Glutamatergic neuron (in vitro differentiated cells): ENCODE measurements around the gene WDR46. TPM values are rescaled to one million over a fixed set of nuclear protein-coding genes. Genes with fewer than 3 reads are reported as not detected.

Experiments
- DNase-seq: peaks from one replicate; pipeline ENCODE4 v3.0.0; 2022
- H3K27ac Mint-ChIP-seq: one replicate; pipeline ENCODE4 v1.8.0; 2020; ENCODE audit warnings: mild to moderate bottlenecking, mixed read lengths, inconsistent platforms; ENCODE audit not compliant: unreplicated experiment
- H3K27me3 Mint-ChIP-seq: one replicate; pipeline ENCODE4 v1.8.0; 2020; ENCODE audit warnings: mild to moderate bottlenecking, moderate library complexity, mixed read lengths, inconsistent platforms; ENCODE audit not compliant: unreplicated experiment
- H3K36me3 Mint-ChIP-seq: one replicate; pipeline ENCODE4 v1.8.0; 2020; ENCODE audit warnings: mild to moderate bottlenecking, mixed read lengths, inconsistent platforms; ENCODE audit not compliant: unreplicated experiment
- H3K4me1 Mint-ChIP-seq: one replicate; pipeline ENCODE4 v1.8.0; 2020; ENCODE audit warnings: mild to moderate bottlenecking, low read depth, mixed read lengths, inconsistent platforms; ENCODE audit not compliant: unreplicated experiment
- H3K4me3 Mint-ChIP-seq: one replicate; pipeline ENCODE4 v1.8.0; 2020; ENCODE audit warnings: mild to moderate bottlenecking, mixed read lengths, inconsistent platforms; ENCODE audit not compliant: unreplicated experiment
- H3K9me3 Mint-ChIP-seq: one replicate; pipeline ENCODE4 v1.8.0; 2020; ENCODE audit warnings: mild to moderate bottlenecking, moderate library complexity, mixed read lengths, inconsistent platforms; ENCODE audit not compliant: unreplicated experiment
- CTCF ChIP-seq: fragments of 200-600 bp; sonication (generic); IDR thresholded peaks from one replicate; pipeline ENCODE4 v1.5.0; 2021; ENCODE audit not compliant: partially characterized antibody, unreplicated experiment
- total RNA-seq: library from RNA; stranded (reverse); fragmentation: NEBNext Ultra II Directional; extraction: Animal tissue kit (Norgen Biotek cat#: 25700); gene quantifications from one replicate; pipeline ENCODE4 v1.2.1, GENCODE V29; 2021; ENCODE audit not compliant: unreplicated experiment

The WDR46 gene
- total RNA-seq, 1 donor from 2014 or later: 48.3 TPM

DNA sequence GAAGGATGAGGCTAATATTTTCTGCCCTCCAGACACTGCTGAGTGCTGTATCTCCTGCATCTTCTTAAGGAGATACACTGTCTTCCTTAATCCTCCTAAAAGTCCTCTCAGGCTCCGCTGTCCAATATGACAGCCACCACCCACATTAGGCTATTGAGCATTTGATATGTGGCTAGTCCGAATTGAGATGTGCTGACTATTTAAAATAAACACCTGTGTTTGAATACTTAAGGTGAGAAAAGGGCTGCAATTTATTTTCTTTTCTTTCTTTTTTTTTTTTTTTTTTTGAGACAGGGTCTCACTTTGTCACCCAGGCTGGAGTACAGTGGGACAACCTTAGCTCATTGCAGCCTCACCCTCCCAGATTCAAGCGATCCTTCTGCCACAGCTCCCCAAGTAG is 12.8 kb upstream of the WDR46 start:
- Mint-ChIP-seq H3K36me3 (no peaks in the 10 kb centered on the region), H3K27ac (no peak overlapping the region), H3K9me3 (peaks cover 5% of the 10 kb centered on the region), H3K4me1 (no peaks in the 10 kb centered on the region), H3K4me3 (no peak overlapping the region), H3K27me3 (peaks cover 3% of the 10 kb centered on the region)
- DNase-seq: no peak
- TF ChIP-seq CTCF: no peak

DNA sequence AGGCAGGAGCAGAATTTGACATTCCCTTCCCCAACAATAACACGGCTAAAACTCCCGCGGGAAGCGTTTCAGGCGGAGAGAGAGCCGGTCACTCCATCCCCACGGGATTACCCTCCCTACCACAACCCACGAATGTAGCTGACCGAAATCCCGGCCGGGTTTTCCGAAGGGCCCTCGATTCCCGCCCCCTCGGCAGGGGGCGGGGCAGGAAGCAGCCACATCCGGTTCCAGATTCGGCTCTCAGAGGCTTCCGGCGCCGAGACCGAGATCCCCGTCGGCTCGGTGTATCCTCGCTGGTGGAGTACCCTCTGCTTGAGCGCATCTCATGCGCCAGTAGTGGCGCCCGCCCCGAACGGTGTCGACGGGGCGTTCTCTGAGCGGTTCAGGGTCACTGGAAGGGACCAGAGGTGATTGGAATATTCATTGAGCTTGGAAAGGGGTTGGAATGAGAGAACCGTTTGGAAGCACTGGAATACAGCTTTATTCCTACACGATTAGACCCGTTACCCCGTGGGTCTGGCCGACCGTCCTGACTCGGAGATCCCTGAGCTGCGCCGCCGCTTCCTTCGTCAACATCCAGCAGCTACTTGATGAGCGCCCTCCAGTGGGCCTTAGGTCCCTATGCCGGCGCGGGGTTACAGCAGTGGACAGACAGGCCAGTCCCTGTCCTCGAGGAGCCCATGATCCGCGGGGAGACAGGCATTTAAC is 10.4 kb upstream of the WDR46 start:
- Mint-ChIP-seq H3K4me3 (peak overlapping the region; percentile 98), H3K36me3 (no peaks in the 10 kb centered on the region), H3K27me3 (peaks cover 8% of the 10 kb centered on the region), H3K9me3 (peaks cover 5% of the 10 kb centered on the region), H3K4me1 (no peaks in the 10 kb centered on the region), H3K27ac (peak overlapping the region; percentile 91)
- peak; percentile 78 for TF ChIP-seq CTCF
- DNase-seq: peak; percentile 94

DNA sequence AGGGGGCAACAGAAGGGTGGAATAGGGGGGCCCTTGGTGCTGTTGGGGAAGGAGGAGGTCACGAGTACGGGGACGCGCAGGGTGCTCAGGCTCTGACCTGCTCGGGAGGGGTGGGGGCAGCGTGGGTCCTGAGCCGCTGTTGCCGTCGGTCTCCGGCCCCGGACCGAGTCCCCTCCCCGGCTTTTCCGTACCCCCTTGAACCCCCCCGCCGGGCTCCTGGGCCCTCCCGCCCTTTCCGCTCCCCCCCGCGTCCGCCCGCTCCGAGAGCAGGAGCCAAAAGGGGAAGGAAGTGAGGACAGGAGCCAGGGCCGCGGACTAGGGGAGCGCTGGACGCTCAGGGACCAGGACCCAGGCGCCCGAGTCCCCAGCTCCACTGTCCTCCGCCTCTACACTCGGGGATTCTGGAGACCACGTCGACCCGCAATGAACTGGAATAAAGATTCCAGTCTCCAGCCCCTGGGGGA is 9.8 kb upstream of the WDR46 start, which contains the start of gene RGL2:
TSS of gene RGL2 (minus strand) at position 170 of the 464 bp plus-strand sequence. CDS start 332 bp downstream, outside the sequence.
- Mint-ChIP-seq H3K9me3 (peaks cover 5% of the 10 kb centered on the region), H3K4me1 (no peaks in the 10 kb centered on the region), H3K27ac (peak within 1 kb of the TSS; percentile 92), H3K27me3 (peaks cover 9% of the 10 kb centered on the region), H3K4me3 (peak within 1 kb of the TSS; percentile 98), H3K36me3 (no peaks in the 10 kb centered on the region)
- TF ChIP-seq CTCF: no peak
- DNase-seq: peak; percentile 41

DNA sequence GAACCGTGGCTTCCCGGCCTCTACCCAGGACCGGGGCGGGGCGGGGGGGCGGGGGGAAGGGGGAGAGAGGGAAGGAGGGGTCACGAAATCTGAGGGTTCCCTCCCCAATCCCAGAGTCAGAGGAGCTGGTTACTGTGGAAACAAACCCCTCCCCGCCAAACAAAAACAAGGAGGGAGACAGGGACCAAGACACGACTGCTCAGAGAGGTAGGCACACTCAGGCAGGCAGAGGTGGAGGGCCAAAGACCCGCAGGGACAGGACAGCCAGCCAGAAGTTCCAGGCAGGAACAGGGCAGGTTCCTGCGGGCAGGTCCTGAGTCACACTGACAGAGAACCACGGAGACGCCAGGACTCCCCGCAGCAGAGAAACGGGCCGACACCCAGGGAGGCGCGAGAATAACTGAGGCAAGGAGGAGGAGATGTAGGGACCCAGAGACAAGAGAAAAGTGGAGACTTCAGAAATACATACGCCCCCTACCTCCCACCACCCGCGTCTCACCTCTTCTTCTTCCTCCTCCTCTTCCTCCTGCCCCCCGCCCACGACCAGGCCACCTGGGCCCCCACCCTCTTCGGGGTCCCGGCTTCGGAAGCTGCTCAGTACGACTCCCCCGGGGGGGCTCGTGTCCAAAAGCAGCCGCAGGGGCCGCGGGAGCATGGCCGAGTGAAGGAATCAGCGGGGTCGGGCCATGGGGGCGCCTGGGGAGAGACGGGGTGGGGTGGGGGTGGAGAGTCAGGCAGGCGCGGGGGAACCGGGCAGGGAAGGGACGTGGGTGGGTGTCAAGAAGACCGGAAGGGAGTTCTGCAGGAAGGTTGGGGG is 9.1 kb upstream of the WDR46 start:
- Mint-ChIP-seq H3K9me3 (peaks cover 5% of the 10 kb centered on the region), H3K27ac (peak overlapping the region; percentile 92), H3K4me3 (peak overlapping the region; percentile 98), H3K4me1 (no peaks in the 10 kb centered on the region), H3K36me3 (no peaks in the 10 kb centered on the region), H3K27me3 (peaks cover 9% of the 10 kb centered on the region)
- peak; percentile 16 for TF ChIP-seq CTCF
- peak; percentile 45 for DNase-seq

DNA sequence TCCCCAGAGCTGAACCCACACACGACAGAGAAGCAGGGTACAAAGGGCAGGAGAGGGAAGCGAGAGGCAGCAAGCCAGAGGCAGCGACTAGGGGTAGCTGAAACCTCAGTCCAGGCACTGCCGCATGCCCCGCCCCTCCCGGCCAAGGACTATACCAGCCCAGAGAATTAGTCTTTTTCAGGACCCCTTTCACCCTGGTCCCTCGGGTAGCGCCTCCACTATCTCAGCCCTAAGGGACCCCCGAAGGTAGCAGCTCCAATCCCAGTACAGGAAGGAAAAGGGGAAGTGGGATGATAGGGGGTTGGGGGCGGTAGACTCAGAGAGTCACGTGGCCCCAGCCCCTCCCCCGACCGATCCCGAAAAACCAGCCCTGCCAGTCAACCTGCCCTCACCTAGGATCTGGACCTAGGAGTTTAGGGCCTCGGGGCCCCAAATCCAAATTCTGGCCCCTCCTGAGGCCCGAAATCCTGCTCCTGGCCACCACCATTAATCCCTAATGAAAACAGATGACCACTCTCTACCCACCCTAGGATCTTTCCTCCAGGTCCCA is 8.4 kb upstream of the WDR46 start:
- peak; percentile 52 for DNase-seq
- Mint-ChIP-seq H3K27me3 (peaks cover 9% of the 10 kb centered on the region), H3K36me3 (no peaks in the 10 kb centered on the region), H3K9me3 (peaks cover 5% of the 10 kb centered on the region), H3K4me3 (peak overlapping the region; percentile 74), H3K4me1 (no peaks in the 10 kb centered on the region), H3K27ac (no peak overlapping the region)
- no peak for TF ChIP-seq CTCF
